SU-DHL-6 (cell line): ENCODE data around the gene GALNT10.

Experiments used
- H2AFZ ChIP-seq: fragments of 200-600 bp; sonication (generic); 2 replicates; pipeline ENCODE4 v1.6.1; 2014; ENCODE audit warnings: low read depth, mild to moderate bottlenecking, moderate library complexity, mixed read lengths, antibody characterized with exemption, low read length; ENCODE audit not compliant: severe bottlenecking
- H3F3A ChIP-seq: fragments of 200-600 bp; shearing (Covaris generic); 2 replicates; pipeline ENCODE4 v1.6.0; 2016; ENCODE audit warnings: antibody characterized with exemption, mild to moderate bottlenecking; ENCODE audit not compliant: insufficient read depth
- H3K27ac ChIP-seq: fragments of 200-600 bp; sonication (generic); 2 replicates; pipeline ENCODE4 v1.5.1; 2016; ENCODE audit warnings: low read depth, mild to moderate bottlenecking, low read length, moderate library complexity, mixed read lengths
- H3K27me3 ChIP-seq: fragments of 200-600 bp; sonication (generic), shearing (Covaris generic); 2 replicates; pipeline ENCODE4 v1.6.0; 2014; ENCODE audit warnings: mild to moderate bottlenecking, low read length
- H3K36me3 ChIP-seq: fragments of 200-600 bp; sonication (generic); 2 replicates; pipeline ENCODE4 v1.6.1; 2014; ENCODE audit warnings: mild to moderate bottlenecking, low read length, mixed read lengths
- H3K4me2 ChIP-seq: fragments of 300-600, 200-600 bp; shearing (Covaris generic), sonication (generic); 2 replicates; pipeline ENCODE4 v1.6.0; 2014; ENCODE audit warnings: low read length, low read depth, mild to moderate bottlenecking; ENCODE audit not compliant: poor library complexity, severe bottlenecking
- H3K4me3 ChIP-seq: fragments of 200-600 bp; sonication (generic); 2 replicates; pipeline ENCODE4 v1.5.1; 2014; ENCODE audit warnings: antibody characterized with exemption, low read length, mild to moderate bottlenecking, mixed read lengths; ENCODE audit not compliant: insufficient read depth, poor library complexity, severe bottlenecking
- H3K79me2 ChIP-seq: fragments of 200-600 bp; sonication (generic); 2 replicates; pipeline ENCODE4 v1.6.1; 2014; ENCODE audit warnings: mild to moderate bottlenecking, low read length, moderate library complexity; ENCODE audit not compliant: insufficient read depth
- H3K9ac ChIP-seq: fragments of 200-600 bp; sonication (generic); 2 replicates; pipeline ENCODE4 v1.7.0; 2014; ENCODE audit warnings: mild to moderate bottlenecking, low read length
- H3K9me2 ChIP-seq: fragments of 200-600 bp; sonication (generic); replicated peaks from 2 replicates; pipeline ENCODE4 v1.6.1; 2014; ENCODE audit warnings: low read length; ENCODE audit not compliant: insufficient read depth
- H3K9me3 ChIP-seq: fragments of 200-600 bp; sonication (generic); 2 replicates; pipeline ENCODE4 v1.6.1; 2014; ENCODE audit warnings: low read length, mixed read lengths; ENCODE audit not compliant: insufficient read depth
- H4K20me1 ChIP-seq: fragments of 200-600 bp; sonication (generic); 2 replicates; pipeline ENCODE4 v1.6.1; 2014; ENCODE audit warnings: low read depth, mild to moderate bottlenecking, antibody characterized with exemption, low read length, moderate library complexity, mixed read lengths
- EZH2phosphoT487 ChIP-seq: fragments of 200-600 bp; sonication (generic), shearing (Covaris generic); conservative IDR thresholded peaks from 2 replicates; pipeline ENCODE4 v1.6.1; 2018; ENCODE audit warnings: mild to moderate bottlenecking, antibody characterized with exemption, low read length, moderate library complexity, mixed read lengths
- TF ChIP-seq, protein P1 (sequence below): fragments of 200-600 bp; sonication (generic); IDR thresholded peaks from one replicate; pipeline ENCODE4 v1.5.1; 2017; ENCODE audit warnings: antibody characterized with exemption, mild to moderate bottlenecking, low read length, moderate library complexity; ENCODE audit not compliant: insufficient read depth, poor library complexity, severe bottlenecking

Gene GALNT10

DNA sequence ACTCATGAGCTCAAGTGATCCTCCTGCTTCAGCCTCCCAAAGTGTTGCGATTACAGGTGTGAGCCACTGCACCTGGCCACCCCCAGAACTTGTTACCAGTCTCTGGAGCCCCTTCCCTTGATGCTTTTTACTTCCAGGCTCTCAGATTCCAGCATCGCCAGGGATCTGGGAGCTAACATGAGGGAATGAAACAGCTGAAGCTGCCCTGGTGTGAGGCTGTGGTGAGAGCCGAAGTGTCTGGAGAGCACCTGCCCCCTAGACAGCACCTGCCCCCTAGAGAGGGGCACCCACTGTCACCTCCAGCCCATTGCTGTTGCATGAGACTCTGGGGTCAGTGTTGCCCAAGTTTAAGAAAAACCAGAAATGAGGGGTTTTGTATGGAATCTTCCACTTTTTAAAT lies 131.0 kb downstream of the GALNT10 start:
- TF ChIP-seq, protein P1, sequence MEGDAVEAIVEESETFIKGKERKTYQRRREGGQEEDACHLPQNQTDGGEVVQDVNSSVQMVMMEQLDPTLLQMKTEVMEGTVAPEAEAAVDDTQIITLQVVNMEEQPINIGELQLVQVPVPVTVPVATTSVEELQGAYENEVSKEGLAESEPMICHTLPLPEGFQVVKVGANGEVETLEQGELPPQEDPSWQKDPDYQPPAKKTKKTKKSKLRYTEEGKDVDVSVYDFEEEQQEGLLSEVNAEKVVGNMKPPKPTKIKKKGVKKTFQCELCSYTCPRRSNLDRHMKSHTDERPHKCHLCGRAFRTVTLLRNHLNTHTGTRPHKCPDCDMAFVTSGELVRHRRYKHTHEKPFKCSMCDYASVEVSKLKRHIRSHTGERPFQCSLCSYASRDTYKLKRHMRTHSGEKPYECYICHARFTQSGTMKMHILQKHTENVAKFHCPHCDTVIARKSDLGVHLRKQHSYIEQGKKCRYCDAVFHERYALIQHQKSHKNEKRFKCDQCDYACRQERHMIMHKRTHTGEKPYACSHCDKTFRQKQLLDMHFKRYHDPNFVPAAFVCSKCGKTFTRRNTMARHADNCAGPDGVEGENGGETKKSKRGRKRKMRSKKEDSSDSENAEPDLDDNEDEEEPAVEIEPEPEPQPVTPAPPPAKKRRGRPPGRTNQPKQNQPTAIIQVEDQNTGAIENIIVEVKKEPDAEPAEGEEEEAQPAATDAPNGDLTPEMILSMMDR, result no peak
- TF ChIP-seq EZH2phosphoT487, result no peak
- H3K36me3 ChIP-seq, result no peaks in the 10 kb centered on the region
- H3K27me3 ChIP-seq, result no peaks in the 10 kb centered on the region
- H3K9me2 ChIP-seq, result no peaks in the 10 kb centered on the region
- no peak overlapping the region for H3K4me3 ChIP-seq
- H3K9me3 ChIP-seq, result no peaks in the 10 kb centered on the region
- no peak overlapping the region for H3K9ac ChIP-seq
- H3K4me2 ChIP-seq, result no peak overlapping the region
- no peak overlapping the region for H3K27ac ChIP-seq
- no peaks in the 10 kb centered on the region for H3F3A ChIP-seq
- H4K20me1 ChIP-seq, result no peaks in the 10 kb centered on the region
- H2AFZ ChIP-seq, result no peak overlapping the region
- H3K79me2 ChIP-seq, result no peaks in the 10 kb centered on the region

DNA sequence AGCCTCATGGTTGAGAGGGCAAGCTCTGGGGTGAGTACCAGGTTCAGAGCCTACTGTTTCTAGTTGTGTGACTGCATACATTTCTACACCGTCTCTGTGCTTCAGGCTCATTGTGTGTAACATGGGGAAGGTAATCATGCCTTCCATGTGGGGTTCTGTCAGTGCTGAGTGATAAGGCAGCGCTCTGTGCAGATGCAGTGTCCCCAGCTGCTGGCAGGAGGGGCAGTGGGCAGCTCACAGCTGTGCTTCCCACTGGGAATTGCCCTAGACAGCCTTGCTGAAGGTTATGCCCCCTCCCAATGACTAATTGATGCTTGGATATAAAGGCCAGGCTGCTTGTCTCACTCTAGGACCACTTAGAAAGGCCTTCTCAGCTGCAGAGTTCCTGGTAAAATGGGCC lies 133.5 kb downstream of the GALNT10 start:
- Histone ChIP-seq H3K4me3 (no peak overlapping the region), H4K20me1 (no peaks in the 10 kb centered on the region), H3K79me2 (no peaks in the 10 kb centered on the region), H2AFZ (no peak overlapping the region), H3K36me3 (no peaks in the 10 kb centered on the region), H3F3A (no peaks in the 10 kb centered on the region), H3K9ac (no peak overlapping the region), H3K9me3 (no peaks in the 10 kb centered on the region), H3K27me3 (no peaks in the 10 kb centered on the region), H3K4me2 (no peak overlapping the region), H3K9me2 (no peaks in the 10 kb centered on the region), H3K27ac (no peak overlapping the region)
- TF ChIP-seq, protein P1, result no peak
- no peak for TF ChIP-seq EZH2phosphoT487

DNA sequence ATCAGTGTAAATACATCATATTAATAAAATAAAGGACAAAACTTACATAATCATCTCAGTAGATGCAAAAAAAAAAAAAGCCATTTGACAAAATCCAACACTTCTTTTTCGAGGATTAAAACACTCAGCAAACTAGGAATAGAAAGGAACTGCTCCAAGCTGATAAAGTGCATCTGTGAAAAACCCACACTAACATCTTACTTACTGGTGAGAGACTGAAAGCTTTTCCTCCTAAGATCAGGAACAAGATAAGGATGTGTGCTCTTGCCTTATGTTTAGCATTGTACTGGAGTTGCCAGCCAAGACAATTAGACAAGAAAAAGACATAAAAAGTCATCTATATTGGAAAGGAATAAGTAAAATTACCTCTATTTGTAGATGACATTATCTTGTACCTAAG lies 135.0 kb downstream of the GALNT10 start:
- H3F3A ChIP-seq, result no peaks in the 10 kb centered on the region
- no peak overlapping the region for H3K4me3 ChIP-seq
- H3K9me3 ChIP-seq, result no peaks in the 10 kb centered on the region
- H3K27ac ChIP-seq, result no peak overlapping the region
- no peaks in the 10 kb centered on the region for H3K79me2 ChIP-seq
- no peak overlapping the region for H3K9ac ChIP-seq
- no peak overlapping the region for H2AFZ ChIP-seq
- H3K36me3 ChIP-seq, result no peaks in the 10 kb centered on the region
- H3K27me3 ChIP-seq, result no peaks in the 10 kb centered on the region
- H4K20me1 ChIP-seq, result no peaks in the 10 kb centered on the region
- no peak overlapping the region for H3K4me2 ChIP-seq
- TF ChIP-seq, protein P1, result no peak
- TF ChIP-seq EZH2phosphoT487, result no peak
- no peaks in the 10 kb centered on the region for H3K9me2 ChIP-seq

DNA sequence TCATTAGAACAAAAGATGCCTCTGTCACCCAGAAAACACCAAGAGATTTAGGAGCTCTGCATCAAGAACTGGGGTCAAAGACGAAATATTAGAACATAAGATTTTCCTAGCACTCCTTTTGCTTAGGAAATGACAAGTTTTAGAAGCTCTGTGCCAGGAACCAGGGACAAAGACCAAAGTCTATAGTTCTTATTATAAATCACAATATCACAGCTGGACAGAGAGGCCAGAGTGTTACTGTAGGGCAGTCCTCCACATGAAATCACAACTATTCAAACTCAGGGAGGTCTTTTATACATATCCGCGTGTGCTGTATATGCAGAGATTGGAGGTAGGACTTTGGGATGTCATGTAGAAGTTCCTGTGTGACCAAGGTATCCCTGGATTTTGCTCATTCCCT lies 138.5 kb downstream of the GALNT10 start:
- Histone ChIP-seq H3K9me2 (no peaks in the 10 kb centered on the region), H3K79me2 (no peaks in the 10 kb centered on the region), H4K20me1 (no peaks in the 10 kb centered on the region), H3K9me3 (no peaks in the 10 kb centered on the region), H3K36me3 (no peaks in the 10 kb centered on the region), H3K4me3 (no peak overlapping the region), H3K27me3 (no peaks in the 10 kb centered on the region), H3K9ac (no peak overlapping the region), H3K27ac (no peak overlapping the region), H3K4me2 (no peak overlapping the region), H2AFZ (no peak overlapping the region), H3F3A (no peaks in the 10 kb centered on the region)
- TF ChIP-seq EZH2phosphoT487, result no peak
- TF ChIP-seq, protein P1, result no peak
